ENCODE results near the gene SEPTIN1. TPM values are rescaled to one million over a fixed set of nuclear protein-coding genes. Genes with fewer than 3 reads are reported as not detected.
A peak's percentile ranks its signal among the peaks of the same experiment; 100 is the strongest.

Gene SEPTIN1
- total and polyA plus RNA-seq, 2 of the 13 experiments (the other 11 are each of a cell fraction or from before 2014, with no cell fraction given): 0.18 to 0.67 TPM

DNA sequence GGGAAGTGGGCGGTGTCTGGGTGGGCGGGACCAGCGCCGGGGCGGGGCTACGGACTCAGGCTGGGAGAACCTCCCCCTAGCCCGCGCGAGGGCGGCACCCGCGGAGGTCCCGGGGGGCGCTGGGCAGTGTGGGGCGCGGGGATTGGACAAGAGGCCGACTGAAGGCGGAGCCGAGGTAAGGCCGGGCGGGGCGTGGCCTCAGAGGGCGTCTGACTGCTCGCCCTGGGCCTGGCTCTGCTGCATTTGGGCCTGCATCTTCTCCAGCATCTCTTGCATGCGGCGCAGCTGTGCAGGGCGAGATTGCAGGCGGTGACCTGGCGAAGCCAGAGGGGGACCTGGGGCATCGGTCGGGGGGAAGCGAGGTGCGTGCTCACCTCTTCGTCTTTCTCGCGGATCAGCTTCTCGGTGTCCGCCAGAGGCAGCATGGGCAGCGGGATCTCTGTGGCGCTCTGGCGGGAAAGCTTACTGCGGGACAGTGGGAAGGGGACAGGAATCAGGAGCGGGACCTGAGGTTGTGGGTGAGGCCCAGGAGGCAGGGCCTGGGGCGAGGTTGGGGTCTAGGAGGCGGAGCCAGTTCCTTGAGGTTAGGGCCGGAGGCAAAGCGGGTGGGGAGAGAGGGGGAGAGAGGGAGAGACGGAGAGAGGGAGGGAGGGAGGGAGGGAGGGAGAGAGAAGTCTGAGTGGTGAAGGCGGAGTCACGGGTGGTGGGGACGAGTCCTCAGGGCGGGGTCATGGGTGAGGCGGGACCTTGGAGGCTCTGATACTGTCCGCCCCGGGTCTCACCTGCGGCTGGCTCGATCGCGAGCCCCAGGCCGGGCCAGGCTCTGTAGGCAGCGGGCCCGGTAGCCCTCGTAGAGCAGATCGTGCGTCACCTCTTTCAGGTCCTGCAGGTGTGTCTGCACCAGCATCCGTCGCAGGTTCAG lies 3.9 kb downstream of the SEPTIN1 start (continued):
- TF ChIP-seq, protein P1, sequence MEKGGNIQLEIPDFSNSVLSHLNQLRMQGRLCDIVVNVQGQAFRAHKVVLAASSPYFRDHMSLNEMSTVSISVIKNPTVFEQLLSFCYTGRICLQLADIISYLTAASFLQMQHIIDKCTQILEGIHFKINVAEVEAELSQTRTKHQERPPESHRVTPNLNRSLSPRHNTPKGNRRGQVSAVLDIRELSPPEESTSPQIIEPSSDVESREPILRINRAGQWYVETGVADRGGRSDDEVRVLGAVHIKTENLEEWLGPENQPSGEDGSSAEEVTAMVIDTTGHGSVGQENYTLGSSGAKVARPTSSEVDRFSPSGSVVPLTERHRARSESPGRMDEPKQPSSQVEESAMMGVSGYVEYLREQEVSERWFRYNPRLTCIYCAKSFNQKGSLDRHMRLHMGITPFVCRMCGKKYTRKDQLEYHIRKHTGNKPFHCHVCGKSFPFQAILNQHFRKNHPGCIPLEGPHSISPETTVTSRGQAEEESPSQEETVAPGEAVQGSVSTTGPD (CRISPR knock-in tag; IDR thresholded peaks at IDR 0.05): no peak
- TF ChIP-seq FLYWCH1 (CRISPR knock-in tag; IDR thresholded peaks at IDR 0.05) (no peak), ESRRA (CRISPR knock-in tag; IDR thresholded peaks at IDR 0.05; ENCODE audit: low read depth) (peak; percentile 30), GRHL1 (CRISPR knock-in tag; conservative IDR thresholded peaks at IDR 0.05) (no peak), DPF2 (CRISPR knock-in tag; IDR thresholded peaks at IDR 0.05; ENCODE audit: borderline replicate concordance, low read depth) (peak; percentile 43; the same call in 1 of the 2 replicates), ELF3 (CRISPR knock-in tag; IDR thresholded peaks at IDR 0.05) (peak; percentile 2; the same call in 1 of the 2 replicates), ZNF546 (CRISPR knock-in tag; conservative IDR thresholded peaks at IDR 0.05) (peak; percentile 90), ZBTB3 (CRISPR knock-in tag; IDR thresholded peaks at IDR 0.05; ENCODE audit: borderline replicate concordance, low read depth) (peak; percentile 93; the same call in 1 of the 2 replicates), DNMT3B (CRISPR knock-in tag; conservative IDR thresholded peaks at IDR 0.05) (no peak), TAF15 (IDR thresholded peaks at IDR 0.05; ENCODE audit: low read depth, low read length, poor library complexity, severe bottlenecking) (peak; percentile 60), ZNF460 (CRISPR knock-in tag; IDR thresholded peaks at IDR 0.05; ENCODE audit: borderline replicate concordance) (no peak; the same call in 1 of the 2 replicates), GMEB2 (CRISPR knock-in tag; IDR thresholded peaks at IDR 0.05; ENCODE audit: low read depth) (no peak), ZFP36L1 (CRISPR knock-in tag; IDR thresholded peaks at IDR 0.05) (0 out of 2 replicates have a peak, but pooled peaks have one; percentile 73), POLR2G (IDR thresholded peaks at IDR 0.05; ENCODE audit: low read depth, low read length) (peak; percentile 45; the same call in 1 of the 2 replicates), TARDBP (CRISPR knock-in tag; IDR thresholded peaks at IDR 0.05) (peak; percentile 74), ZNF224 (CRISPR knock-in tag; IDR thresholded peaks at IDR 0.05) (peak; percentile 88; the same call in 1 of the 2 replicates), PRDM4 (CRISPR knock-in tag; IDR thresholded peaks at IDR 0.05; ENCODE audit: borderline replicate concordance) (no peak)
- TF ChIP-seq, protein P2, sequence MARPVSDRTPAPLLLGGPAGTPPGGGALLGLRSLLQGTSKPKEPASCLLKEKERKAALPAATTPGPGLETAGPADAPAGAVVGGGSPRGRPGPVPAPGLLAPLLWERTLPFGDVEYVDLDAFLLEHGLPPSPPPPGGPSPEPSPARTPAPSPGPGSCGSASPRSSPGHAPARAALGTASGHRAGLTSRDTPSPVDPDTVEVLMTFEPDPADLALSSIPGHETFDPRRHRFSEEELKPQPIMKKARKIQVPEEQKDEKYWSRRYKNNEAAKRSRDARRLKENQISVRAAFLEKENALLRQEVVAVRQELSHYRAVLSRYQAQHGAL (CRISPR knock-in tag; IDR thresholded peaks at IDR 0.05; ENCODE audit: not compliant biosample characterization): no peak
